Measurements from ENCODE around the gene GLG1.
"Not testable (repeated sequence)": the region's sequence is repeated elsewhere in the genome, so short reads cannot be mapped to it uniquely, and the experiment has no call there.

DNA sequence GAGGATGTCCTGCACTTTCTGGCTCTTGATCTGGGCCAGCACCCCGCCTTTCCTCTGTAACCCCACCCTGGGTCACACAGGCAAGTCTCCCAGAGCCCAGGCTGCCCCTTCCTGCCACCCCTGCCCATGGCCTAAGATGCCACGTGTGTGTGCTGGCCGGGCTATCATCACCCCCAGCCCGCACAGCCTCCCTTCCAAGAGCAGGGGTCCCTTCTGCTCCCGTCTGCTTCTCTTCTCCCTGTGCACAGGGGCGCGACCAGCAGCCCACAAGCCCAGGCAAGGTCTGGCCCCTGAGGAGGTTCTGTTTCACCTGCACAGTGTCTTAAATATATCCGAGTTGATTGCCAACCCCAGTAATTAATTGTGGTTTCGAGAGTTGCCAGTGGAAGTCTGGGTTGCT, 195.9 kb downstream of the GLG1 start:
- TF ChIP-seq, protein P1, sequence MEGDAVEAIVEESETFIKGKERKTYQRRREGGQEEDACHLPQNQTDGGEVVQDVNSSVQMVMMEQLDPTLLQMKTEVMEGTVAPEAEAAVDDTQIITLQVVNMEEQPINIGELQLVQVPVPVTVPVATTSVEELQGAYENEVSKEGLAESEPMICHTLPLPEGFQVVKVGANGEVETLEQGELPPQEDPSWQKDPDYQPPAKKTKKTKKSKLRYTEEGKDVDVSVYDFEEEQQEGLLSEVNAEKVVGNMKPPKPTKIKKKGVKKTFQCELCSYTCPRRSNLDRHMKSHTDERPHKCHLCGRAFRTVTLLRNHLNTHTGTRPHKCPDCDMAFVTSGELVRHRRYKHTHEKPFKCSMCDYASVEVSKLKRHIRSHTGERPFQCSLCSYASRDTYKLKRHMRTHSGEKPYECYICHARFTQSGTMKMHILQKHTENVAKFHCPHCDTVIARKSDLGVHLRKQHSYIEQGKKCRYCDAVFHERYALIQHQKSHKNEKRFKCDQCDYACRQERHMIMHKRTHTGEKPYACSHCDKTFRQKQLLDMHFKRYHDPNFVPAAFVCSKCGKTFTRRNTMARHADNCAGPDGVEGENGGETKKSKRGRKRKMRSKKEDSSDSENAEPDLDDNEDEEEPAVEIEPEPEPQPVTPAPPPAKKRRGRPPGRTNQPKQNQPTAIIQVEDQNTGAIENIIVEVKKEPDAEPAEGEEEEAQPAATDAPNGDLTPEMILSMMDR (IDR thresholded peaks at IDR 0.05; ENCODE audit: poor library complexity) = not testable (repeated sequence)
- TF ChIP-seq EZH2 (IDR thresholded peaks at IDR 0.05; ENCODE audit: borderline replicate concordance); EZH2phosphoT487 (IDR thresholded peaks at IDR 0.05; ENCODE audit: low read depth, severe bottlenecking, unreplicated experiment): not testable (repeated sequence)
